HEK293 (cell line): ENCODE measurements around the gene C19orf47.

Source experiments
- CTCF ChIA-PET: fragments of 350-600 bp; formaldehyde crosslinking; extraction: SDS; loops from one replicate; lab custom pipeline; 2021; ENCODE audit warnings: antibody characterized with exemption; lab: Yijun Ruan, JAX
- POLR2A ChIA-PET: fragments of 300-600 bp; formaldehyde crosslinking; extraction: SDS; loops from one replicate; lab custom pipeline; 2020; ENCODE audit warnings: antibody characterized with exemption, inconsistent platforms; lab: Yijun Ruan, JAX
- H3K27ac ChIP-seq: fragments of 200-500 bp; sonication (Bioruptor generic); 2 replicates; pipeline ENCODE4 v1.5.1; 2014; ENCODE audit warnings: low read depth, low read length, control low read depth, inconsistent platforms; ENCODE audit errors: extremely low read depth
- H3K36me3 ChIP-seq, 2 experiments: fragments of 200-500 bp in 1 of 2; sonication (Bioruptor generic) in 1 of 2; 1 replicate in 1 of 2; 2 replicates in 1 of 2; pipeline ENCODE4 v1.5.1; 2014 to 2017; ENCODE audit warnings: inconsistent platforms in 2 of 2, low read length in 2 of 2; ENCODE audit not compliant: control insufficient read depth in 2 of 2, insufficient read depth in 1 of 2
- H3K4me1 ChIP-seq: fragments of 200-500 bp; sonication (Bioruptor generic); 2 replicates; pipeline ENCODE4 v1.5.1; 2014; ENCODE audit warnings: mild to moderate bottlenecking, low read length, inconsistent platforms; ENCODE audit not compliant: control insufficient read depth, insufficient read depth
- H3K4me3 ChIP-seq: 2 replicates; pipeline ENCODE4 v1.5.1; 2011; ENCODE audit warnings: low read depth, mild to moderate bottlenecking, control low read depth, low read length, moderate library complexity
- H3K9me3 ChIP-seq: fragments of 200-500 bp; sonication (Bioruptor generic); 2 replicates; pipeline ENCODE4 v1.5.1; 2014; ENCODE audit warnings: low read depth, low read length, inconsistent platforms; ENCODE audit not compliant: control insufficient read depth, insufficient read depth
- KLF9 ChIP-seq: fragments of 450-650 bp; formaldehyde crosslinking; IDR thresholded peaks from 2 replicates; pipeline ENCODE4 v1.5.1; 2016; ENCODE audit warnings: missing biosample characterization, missing genetic modification characterization, low read depth
- MYNN ChIP-seq: fragments of 450-650 bp; formaldehyde crosslinking; IDR thresholded peaks from 2 replicates; pipeline ENCODE4 v1.5.1; 2016; ENCODE audit warnings: missing biosample characterization, missing genetic modification characterization, borderline replicate concordance
- REPIN1 ChIP-seq: fragments of 450-650 bp; formaldehyde crosslinking; IDR thresholded peaks from 2 replicates; pipeline ENCODE4 v1.5.1; 2017; ENCODE audit warnings: missing biosample characterization, missing genetic modification characterization, low read depth
- ZBTB20 ChIP-seq: fragments of 450-650 bp; formaldehyde crosslinking; IDR thresholded peaks from 2 replicates; pipeline ENCODE4 v1.5.1; 2016; ENCODE audit warnings: missing biosample characterization, missing genetic modification characterization
- ZFP41 ChIP-seq: fragments of 450-650 bp; formaldehyde crosslinking; IDR thresholded peaks from 2 replicates; pipeline ENCODE4 v1.5.1; 2016; ENCODE audit warnings: missing biosample characterization, missing genetic modification characterization, borderline replicate concordance
- ZNF146 ChIP-seq: fragments of 450-650 bp; formaldehyde crosslinking; IDR thresholded peaks from 2 replicates; pipeline ENCODE4 v1.5.1; 2016; ENCODE audit warnings: missing biosample characterization, missing genetic modification characterization
- ZNF223 ChIP-seq: fragments of 450-650 bp; formaldehyde crosslinking; IDR thresholded peaks from 2 replicates; pipeline ENCODE4 v1.5.1; 2016; ENCODE audit warnings: missing biosample characterization, missing genetic modification characterization
- ZNF24 ChIP-seq: fragments of 450-650 bp; formaldehyde crosslinking; IDR thresholded peaks from 2 replicates; pipeline ENCODE4 v1.5.1; 2016; ENCODE audit warnings: missing biosample characterization, missing genetic modification characterization
- ZNF274 ChIP-seq, 2 experiments: fragments of 200-500 bp in 1 of 2; fragments of 450-650 bp in 1 of 2; sonication (Bioruptor generic) in 1 of 2; formaldehyde crosslinking in 1 of 2; IDR thresholded peaks; 2 replicates each; pipeline versions ENCODE4 v1.5.1 to v1.6.1; 2014 to 2016; ENCODE audit warnings: borderline replicate concordance in 1 of 2, inconsistent platforms in 1 of 2, low read length in 1 of 2, missing biosample characterization in 1 of 2, missing genetic modification characterization in 1 of 2
- ZNF335 ChIP-seq: fragments of 450-650 bp; formaldehyde crosslinking; conservative IDR thresholded peaks from 2 replicates; pipeline ENCODE4 v1.5.1; 2016; ENCODE audit warnings: missing biosample characterization, missing genetic modification characterization
- ZNF354C ChIP-seq: fragments of 450-650 bp; formaldehyde crosslinking; IDR thresholded peaks from 2 replicates; pipeline ENCODE4 v1.5.1; 2016; ENCODE audit warnings: missing biosample characterization, missing genetic modification characterization, low read depth, borderline replicate concordance
- ZNF548 ChIP-seq: fragments of 450-650 bp; formaldehyde crosslinking; IDR thresholded peaks from 2 replicates; pipeline ENCODE4 v1.5.1; 2016; ENCODE audit warnings: missing biosample characterization, missing genetic modification characterization
- ZSCAN16 ChIP-seq: fragments of 450-650 bp; formaldehyde crosslinking; IDR thresholded peaks from 2 replicates; pipeline ENCODE4 v1.5.1; 2016; ENCODE audit warnings: missing biosample characterization, missing genetic modification characterization
- TF ChIP-seq, protein P1 (sequence below): fragments of 450-650 bp; formaldehyde crosslinking; IDR thresholded peaks from 2 replicates; pipeline ENCODE4 v1.5.1; 2016; ENCODE audit warnings: missing biosample characterization, missing genetic modification characterization, low read depth

C19orf47 gene

DNA sequence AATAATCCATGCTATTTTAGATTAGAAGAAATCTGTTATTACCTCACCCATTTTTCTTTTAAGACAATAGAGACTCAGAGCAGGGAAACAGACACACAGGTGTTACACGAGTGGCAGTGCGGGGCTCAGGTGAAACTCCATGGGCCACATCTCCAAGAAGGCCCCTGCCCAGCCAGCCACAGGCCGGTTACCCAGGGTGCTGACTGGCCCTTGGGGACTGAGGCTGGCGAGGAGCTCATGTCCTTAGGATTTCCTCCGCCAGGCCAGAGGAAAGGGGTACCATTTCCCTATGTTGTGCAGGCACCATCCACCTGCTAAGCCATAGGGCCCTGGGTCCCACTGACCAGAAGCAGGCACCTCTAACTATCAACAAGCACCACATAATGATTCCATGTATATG is 10.6 kb downstream of the C19orf47 start:
- ChIA-PET POLR2A (interaction anchor here (0.7 to 5.3 kb wide), 2 partner anchors 10 to 24 kb away, joined by 3 to 36 read pairs; partner anchors contain the start of genes C19orf47 and PLD3), CTCF (interaction anchor here (0.6 to 1.6 kb wide), 3 partner anchors 30 to 83 kb away, joined by 3 to 13 read pairs (median 3); no protein-coding TSS in a partner anchor)
- Histone ChIP-seq H3K36me3 (peaks cover 73 to 88% of the 10 kb centered on the region in 2 experiments), H3K4me1 (no peaks in the 10 kb centered on the region), H3K4me3 (no peak overlapping the region), H3K27ac (peak overlapping the region; percentile 22; the same call in 1 of the 2 replicates), H3K9me3 (no peaks in the 10 kb centered on the region)
- TF ChIP-seq ZNF146 (no peak), MYNN (tag by site-specific recombination) (no peak), ZNF548 (tag by site-specific recombination) (no peak), KLF9 (tag by site-specific recombination) (no peak), ZNF354C (tag by site-specific recombination) (no peak), ZNF24 (tag by site-specific recombination) (no peak), ZBTB20 (tag by site-specific recombination) (no peak), ZNF335 (tag by site-specific recombination) (no peak)

DNA sequence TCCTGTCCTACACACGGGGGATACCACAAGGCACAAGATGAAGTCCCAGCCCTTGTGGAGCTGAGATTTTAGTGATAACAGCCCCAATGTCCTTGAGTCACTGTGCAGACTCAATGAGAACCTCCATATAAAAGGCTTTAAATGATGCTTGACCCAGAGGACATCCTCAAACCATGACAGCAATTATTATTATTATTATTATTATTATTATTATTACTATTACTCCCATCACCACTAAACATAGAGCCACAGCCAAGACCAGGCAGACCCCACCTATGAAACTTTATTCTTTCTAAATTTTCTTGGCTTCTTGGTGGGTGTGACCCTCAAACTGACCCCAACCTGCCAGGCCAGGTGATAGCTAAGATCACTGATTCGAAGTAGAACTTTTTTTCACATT is 11.1 kb downstream of the C19orf47 start:
- Histone ChIP-seq H3K4me3 (no peak overlapping the region), H3K36me3 (peaks cover 73 to 88% of the 10 kb centered on the region in 2 experiments)

DNA sequence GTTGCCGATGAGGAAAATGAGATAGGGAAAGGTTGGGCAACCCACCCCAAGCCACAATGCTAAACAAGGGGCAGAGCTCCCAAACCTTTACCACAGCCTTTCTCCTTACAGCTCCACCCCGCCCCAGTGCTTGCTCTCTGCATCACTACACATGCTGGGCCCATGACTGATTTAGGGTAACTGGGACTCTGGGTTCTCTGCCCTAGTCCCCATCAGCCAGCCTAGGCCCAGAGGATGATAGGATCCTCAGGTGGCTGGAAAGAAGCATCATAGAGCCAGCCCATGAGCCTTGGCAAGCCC is 11.6 kb downstream of the C19orf47 start:
- H3K27ac ChIP-seq = peak overlapping the region; percentile 29; the same call in 1 of the 2 replicates
- H3K36me3 ChIP-seq = peaks cover 72 to 88% of the 10 kb centered on the region in 2 experiments
- H3K4me1 ChIP-seq = no peaks in the 10 kb centered on the region
- CTCF ChIA-PET = interaction anchor here (1.1 to 3.7 kb wide), 2 partner anchors 31 to 298 kb away, joined by 4 to 16 read pairs; no protein-coding TSS in a partner anchor
- H3K4me3 ChIP-seq = no peak overlapping the region
- no peaks in the 10 kb centered on the region for H3K9me3 ChIP-seq
- TF ChIP-seq, protein P1, sequence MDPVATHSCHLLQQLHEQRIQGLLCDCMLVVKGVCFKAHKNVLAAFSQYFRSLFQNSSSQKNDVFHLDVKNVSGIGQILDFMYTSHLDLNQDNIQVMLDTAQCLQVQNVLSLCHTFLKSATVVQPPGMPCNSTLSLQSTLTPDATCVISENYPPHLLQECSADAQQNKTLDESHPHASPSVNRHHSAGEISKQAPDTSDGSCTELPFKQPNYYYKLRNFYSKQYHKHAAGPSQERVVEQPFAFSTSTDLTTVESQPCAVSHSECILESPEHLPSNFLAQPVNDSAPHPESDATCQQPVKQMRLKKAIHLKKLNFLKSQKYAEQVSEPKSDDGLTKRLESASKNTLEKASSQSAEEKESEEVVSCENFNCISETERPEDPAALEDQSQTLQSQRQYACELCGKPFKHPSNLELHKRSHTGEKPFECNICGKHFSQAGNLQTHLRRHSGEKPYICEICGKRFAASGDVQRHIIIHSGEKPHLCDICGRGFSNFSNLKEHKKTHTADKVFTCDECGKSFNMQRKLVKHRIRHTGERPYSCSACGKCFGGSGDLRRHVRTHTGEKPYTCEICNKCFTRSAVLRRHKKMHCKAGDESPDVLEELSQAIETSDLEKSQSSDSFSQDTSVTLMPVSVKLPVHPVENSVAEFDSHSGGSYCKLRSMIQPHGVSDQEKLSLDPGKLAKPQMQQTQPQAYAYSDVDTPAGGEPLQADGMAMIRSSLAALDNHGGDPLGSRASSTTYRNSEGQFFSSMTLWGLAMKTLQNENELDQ (tag by site-specific recombination) = no peak
- POLR2A ChIA-PET = interaction anchor here (5.3 kb wide), 1 partner anchor 11 kb away, joined by 36 read pairs; the partner anchor contains the start of genes C19orf47 and PLD3

More for the DNA sequence above, 11.1 kb downstream of the C19orf47 start:
- CTCF ChIA-PET = interaction anchor here (1.0 to 1.6 kb wide), 3 partner anchors 32 to 297 kb away, joined by 3 to 13 read pairs (median 4); no protein-coding TSS in a partner anchor
- POLR2A ChIA-PET = interaction anchor here (0.7 to 5.3 kb wide), 2 partner anchors 11 to 24 kb away, joined by 3 to 36 read pairs; partner anchors contain the start of genes C19orf47 and PLD3
- no peaks in the 10 kb centered on the region for H3K4me1 ChIP-seq
- 0 out of 2 replicates have a peak overlapping the region, but pooled peaks have one; percentile 22 for H3K27ac ChIP-seq
- TF ChIP-seq ZNF223 (tag by site-specific recombination) = no peak
- TF ChIP-seq ZNF274 (IDR thresholded peaks at IDR 0.05; ENCODE audit: low read length) = no peak
- TF ChIP-seq ZNF274 (tag by site-specific recombination; IDR thresholded peaks at IDR 0.05; ENCODE audit: borderline replicate concordance) = no peak
- TF ChIP-seq ZSCAN16 (tag by site-specific recombination) = no peak
- peak; percentile 91; the same call in 1 of the 2 replicates for TF ChIP-seq REPIN1 (tag by site-specific recombination)
- TF ChIP-seq ZFP41 = no peak
- no peaks in the 10 kb centered on the region for H3K9me3 ChIP-seq
